H9 (cell line): Measurements from ENCODE around the gene HGS. TPM values are rescaled to one million over a fixed set of nuclear protein-coding genes. Genes with fewer than 3 reads are reported as not detected.

Source experiments
- DNase-seq: peaks from one replicate; pipeline ENCODE4 v3.0.0-alpha.2; 2017
- H2AFZ ChIP-seq: one replicate; pipeline ENCODE4 v1.6.1; 2013; ENCODE audit warnings: mild to moderate bottlenecking, low read length, control low read depth, moderate library complexity
- H2AK5ac ChIP-seq: 2 replicates; pipeline ENCODE4 v1.6.1; 2013; ENCODE audit warnings: low read length, control low read depth, mixed read lengths; ENCODE audit not compliant: insufficient read length
- H2BK120ac ChIP-seq: one replicate; pipeline ENCODE4 v1.6.1; 2013; ENCODE audit warnings: low read depth, mild to moderate bottlenecking, low read length, control low read depth, inconsistent platforms; ENCODE audit not compliant: poor library complexity, severe bottlenecking
- H2BK12ac ChIP-seq: 2 replicates; pipeline ENCODE4 v1.6.1; 2013; ENCODE audit warnings: low read length, control low read depth, mixed read lengths, low read depth; ENCODE audit not compliant: insufficient read length
- H2BK15ac ChIP-seq: 2 replicates; pipeline ENCODE4 v1.6.1; 2013; ENCODE audit warnings: low read depth, low read length, control low read depth
- H2BK20ac ChIP-seq: one replicate; pipeline ENCODE4 v1.6.1; 2013; ENCODE audit warnings: low read depth, mild to moderate bottlenecking, low read length, control low read depth, inconsistent platforms; ENCODE audit not compliant: poor library complexity, severe bottlenecking
- H2BK5ac ChIP-seq: 2 replicates; pipeline ENCODE4 v1.6.1; 2013; ENCODE audit warnings: low read length, control low read depth, mixed read lengths; ENCODE audit not compliant: insufficient read length
- H3K14ac ChIP-seq: 2 replicates; pipeline ENCODE4 v1.6.1; 2013; ENCODE audit warnings: low read length, control low read depth; ENCODE audit not compliant: insufficient read depth
- H3K18ac ChIP-seq: 2 replicates; pipeline ENCODE4 v1.6.1; 2013; ENCODE audit warnings: low read depth, mild to moderate bottlenecking, mixed read lengths, low read length, control low read depth; ENCODE audit not compliant: insufficient read length
- H3K23ac ChIP-seq: 2 replicates; pipeline ENCODE4 v1.6.1; 2013; ENCODE audit warnings: low read length, control low read depth, mixed read lengths, low read depth; ENCODE audit not compliant: insufficient read length
- H3K23me2 ChIP-seq: 2 replicates; pipeline ENCODE4 v1.6.1; 2013; ENCODE audit warnings: low read depth, mild to moderate bottlenecking, mixed read lengths, low read length, control low read depth; ENCODE audit not compliant: insufficient read length, poor library complexity, severe bottlenecking
- H3K27ac ChIP-seq: 2 replicates; pipeline ENCODE4 v1.5.1; 2013; ENCODE audit warnings: low read length, control low read depth, mixed read lengths, low read depth; ENCODE audit not compliant: insufficient read length
- H3K27me3 ChIP-seq: 2 replicates; pipeline ENCODE4 v1.6.1; 2013; ENCODE audit warnings: low read length, control low read depth, inconsistent platforms; ENCODE audit not compliant: insufficient read depth
- H3K4ac ChIP-seq: 2 replicates; pipeline ENCODE4 v1.6.1; 2013; ENCODE audit warnings: low read depth, mild to moderate bottlenecking, control low read depth, inconsistent platforms, low read length, moderate library complexity
- H3K4me1 ChIP-seq: 2 replicates; pipeline ENCODE4 v1.6.1; 2013; ENCODE audit warnings: low read length, control low read depth, inconsistent platforms; ENCODE audit not compliant: insufficient read depth
- H3K4me2 ChIP-seq: 2 replicates; pipeline ENCODE4 v1.6.1; 2013; ENCODE audit warnings: low read length, control low read depth, mixed read lengths; ENCODE audit not compliant: insufficient read length, insufficient read depth
- H3K56ac ChIP-seq: 2 replicates; pipeline ENCODE4 v1.6.1; 2013; ENCODE audit warnings: low read depth, mild to moderate bottlenecking, mixed read lengths, low read length, control low read depth; ENCODE audit not compliant: insufficient read length
- H3K79me1 ChIP-seq: 2 replicates; pipeline ENCODE4 v1.6.1; 2013; ENCODE audit warnings: low read depth, mild to moderate bottlenecking, moderate library complexity, low read length, control low read depth, inconsistent platforms; ENCODE audit not compliant: insufficient read depth, poor library complexity, severe bottlenecking
- H3K79me2 ChIP-seq: 2 replicates; pipeline ENCODE4 v1.6.1; 2013; ENCODE audit warnings: low read length, control low read depth, inconsistent platforms; ENCODE audit not compliant: insufficient read depth
- H3K9ac ChIP-seq: 2 replicates; pipeline ENCODE4 v1.6.1; 2013; ENCODE audit warnings: low read length, control low read depth, mixed read lengths; ENCODE audit not compliant: insufficient read length; ENCODE audit errors: extremely low read depth
- H3K9me3 ChIP-seq: one replicate; pipeline ENCODE4 v1.6.1; 2013; ENCODE audit warnings: low read depth, low read length, inconsistent platforms; ENCODE audit not compliant: control insufficient read depth
- H3T11ph ChIP-seq: one replicate; pipeline ENCODE4 v1.6.1; 2013; ENCODE audit warnings: mild to moderate bottlenecking, low read length, control low read depth, inconsistent platforms
- H4K20me1 ChIP-seq: one replicate; pipeline ENCODE4 v1.6.1; 2013; ENCODE audit not compliant: control insufficient read depth, insufficient read length, insufficient read depth
- H4K5ac ChIP-seq: 2 replicates; pipeline ENCODE4 v1.6.1; 2013; ENCODE audit warnings: low read depth, mild to moderate bottlenecking, mixed read lengths, low read length, control low read depth; ENCODE audit not compliant: insufficient read length
- H4K8ac ChIP-seq: replicated peaks from 2 replicates; pipeline ENCODE4 v1.6.1; 2013; ENCODE audit warnings: low read length, control low read depth, mixed read lengths, low read depth; ENCODE audit not compliant: insufficient read length
- H4K91ac ChIP-seq: 2 replicates; pipeline ENCODE4 v1.6.1; 2013; ENCODE audit warnings: low read depth, mild to moderate bottlenecking, moderate library complexity, mixed read lengths, low read length, control low read depth; ENCODE audit not compliant: insufficient read length
- H3K27ac Mint-ChIP-seq, 3 experiments: 2 replicates in 2 of 3; 3 replicates in 1 of 3; pipeline ENCODE4 v1.8.0; 2020 to 2021; ENCODE audit warnings: mixed read lengths in 3 of 3, mild to moderate bottlenecking in 1 of 3, moderate library complexity in 1 of 3
- H3K27me3 Mint-ChIP-seq: 2 replicates; pipeline ENCODE4 v1.8.0; 2021; ENCODE audit warnings: low read depth, mild to moderate bottlenecking, moderate library complexity, mixed read lengths
- H3K36me3 Mint-ChIP-seq, 3 experiments: 2 replicates in 2 of 3; 3 replicates in 1 of 3; pipeline ENCODE4 v1.8.0; 2020 to 2021; ENCODE audit warnings: low read depth in 3 of 3, mixed read lengths in 3 of 3; ENCODE audit not compliant: insufficient read depth in 1 of 3
- H3K4me1 Mint-ChIP-seq, 2 experiments: 2 replicates each; pipeline ENCODE4 v1.8.0; 2020; ENCODE audit warnings: mixed read lengths in 2 of 2
- H3K4me3 Mint-ChIP-seq, 2 experiments: 2 replicates in 1 of 2; 3 replicates in 1 of 2; pipeline ENCODE4 v1.8.0; 2020 to 2021; ENCODE audit warnings: mild to moderate bottlenecking in 2 of 2, mixed read lengths in 2 of 2, moderate library complexity in 1 of 2
- H3K9me3 Mint-ChIP-seq, 2 experiments: 2 replicates in 1 of 2; 3 replicates in 1 of 2; pipeline ENCODE4 v1.8.0; 2020; ENCODE audit warnings: mild to moderate bottlenecking in 2 of 2, mixed read lengths in 2 of 2, moderate library complexity in 1 of 2
- CTCF ChIP-seq: fragments of 200-600 bp; sonication (generic); conservative IDR thresholded peaks from 3 replicates; pipeline ENCODE4 v1.8.0; 2021; ENCODE audit warnings: antibody characterized with exemption, mild to moderate bottlenecking
- WGBS: extraction: QIAGEN DNeasy Blood & Tissue Kit; methylation state at CpG from one replicate; pipeline ENCODE4 v1.1.7; 2013; ENCODE audit warnings: missing lambda C conversion rate, low lambda C conversion rate, mixed read lengths; ENCODE audit not compliant: insufficient read length; ENCODE audit errors: extremely low coverage; 5-methylcytosine and 5-hydroxymethylcytosine counted together
- total RNA-seq: library from RNA; stranded (reverse); gene quantifications from 2 replicates; pipeline ENCODE4 v1.2.1, GENCODE V29; 2021

The HGS gene
- total RNA-seq, 1 experiment from 2014 or later = 106 TPM

GRCh38 chr17:81687770-81688541 is 4.1 kb downstream of the HGS start:
- Histone ChIP-seq H2BK120ac (no peak overlapping the region), H2BK20ac (no peak overlapping the region), H3K79me2 (peaks cover 6% of the 10 kb centered on the region; the same call in 1 of the 2 replicates), H2AFZ (no peak overlapping the region), H3K4me1 (no peaks in the 10 kb centered on the region), H3K56ac (no peak overlapping the region), H4K20me1 (no peaks in the 10 kb centered on the region), H2BK5ac (no peak overlapping the region), H3K9ac (no peak overlapping the region), H3K79me1 (peaks cover 5% of the 10 kb centered on the region), H3K27ac (no peak overlapping the region), H3K4ac (no peak overlapping the region), H4K91ac (no peak overlapping the region), H3K27me3 (no peaks in the 10 kb centered on the region), H4K8ac (no peak overlapping the region), H3K14ac (no peak overlapping the region), H4K5ac (no peak overlapping the region), H3K4me2 (no peak overlapping the region), H2BK15ac (no peak overlapping the region), H3T11ph (no peak overlapping the region), H2BK12ac (no peak overlapping the region), H2AK5ac (no peak overlapping the region), H3K18ac (no peak overlapping the region), H3K9me3 (no peaks in the 10 kb centered on the region), H3K23ac (no peak overlapping the region), H3K23me2 (peaks cover 6% of the 10 kb centered on the region)
- no CpG with 5 or more reads among the region's 41 CpGs for WGBS
- DNase-seq = no peak
- no peak for TF ChIP-seq CTCF
- Mint-ChIP-seq H3K27me3 (no peaks in the 10 kb centered on the region), H3K4me3 (peak overlapping the region in 1 of 2 experiments; percentile 32; a peak in 1 of 5 replicates), H3K27ac (no peak overlapping the region), H3K36me3 (peaks cover 37 to 64% (median 59%) of the 10 kb centered on the region in 3 experiments), H3K4me1 (peaks cover 7 to 12% of the 10 kb centered on the region in 2 experiments), H3K9me3 (no peaks in the 10 kb centered on the region)
